T-helper 2 cell (primary cell): Measurements from ENCODE around the gene KIF5A.
A peak's percentile ranks its signal among the peaks of the same experiment; 100 is the strongest.

Source experiments
- DNase-seq, 5 experiments: peaks; one replicate each; pipeline versions ENCODE4 v3.0.0 to v3.0.0-alpha.2; 2012 to 2022

Gene KIF5A

DNA sequence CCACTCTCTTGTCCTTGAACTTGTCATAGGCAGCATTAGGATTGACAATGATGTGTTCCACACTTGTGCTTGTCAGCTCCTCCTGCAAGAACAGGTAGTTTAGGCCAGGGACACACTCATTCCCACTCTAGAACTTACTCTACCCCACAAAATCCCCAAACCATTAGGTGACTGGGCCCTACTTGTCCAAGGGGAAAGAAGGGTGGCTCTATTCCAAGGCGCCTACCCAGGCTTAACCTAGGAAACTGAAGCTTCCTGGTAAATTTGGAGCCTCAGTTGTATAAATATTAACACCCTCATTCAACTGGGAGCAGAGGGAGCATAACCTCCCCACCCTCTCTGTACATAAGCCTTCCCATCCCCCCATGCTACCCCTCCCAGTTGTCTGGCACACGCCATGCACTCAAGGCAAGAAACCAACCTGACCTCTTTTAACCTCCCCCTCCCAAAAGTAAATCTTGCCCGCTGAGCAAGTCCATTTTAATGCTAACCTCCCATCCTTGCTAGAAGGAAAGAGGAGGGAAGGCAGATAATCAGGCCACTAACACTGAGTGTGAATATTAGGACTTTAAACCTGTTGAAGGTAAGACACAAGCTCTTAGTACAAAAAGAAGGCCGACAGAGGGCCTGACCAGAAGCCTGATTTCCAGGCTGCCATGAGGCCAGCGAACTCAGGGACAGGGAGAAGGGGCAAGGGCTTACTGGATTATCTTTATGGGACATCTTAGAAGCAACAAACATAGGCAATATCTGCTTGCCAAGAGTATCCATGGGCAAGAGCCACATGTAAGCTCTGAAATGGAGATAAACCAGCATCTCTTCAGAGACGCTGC, 13.9 kb upstream of the KIF5A start:
- DNase-seq, result no peak

DNA sequence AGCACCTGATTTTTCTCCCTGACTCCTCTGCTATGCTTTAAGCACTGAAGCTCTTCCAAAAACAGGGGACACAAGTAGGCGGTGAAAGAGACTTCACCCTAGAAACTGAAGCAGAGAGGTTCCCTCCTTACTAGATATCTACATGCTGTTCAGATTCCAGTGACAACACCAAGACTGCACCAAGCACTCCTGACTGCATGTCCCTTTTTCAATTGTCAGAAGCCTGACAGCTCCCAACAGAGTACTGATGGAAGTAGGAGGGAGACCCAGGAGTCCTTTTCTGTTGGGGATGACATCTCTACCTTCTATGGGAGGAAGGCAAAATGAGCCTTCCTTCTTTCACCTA, 13.3 kb upstream of the KIF5A start:
- no peak for DNase-seq

DNA sequence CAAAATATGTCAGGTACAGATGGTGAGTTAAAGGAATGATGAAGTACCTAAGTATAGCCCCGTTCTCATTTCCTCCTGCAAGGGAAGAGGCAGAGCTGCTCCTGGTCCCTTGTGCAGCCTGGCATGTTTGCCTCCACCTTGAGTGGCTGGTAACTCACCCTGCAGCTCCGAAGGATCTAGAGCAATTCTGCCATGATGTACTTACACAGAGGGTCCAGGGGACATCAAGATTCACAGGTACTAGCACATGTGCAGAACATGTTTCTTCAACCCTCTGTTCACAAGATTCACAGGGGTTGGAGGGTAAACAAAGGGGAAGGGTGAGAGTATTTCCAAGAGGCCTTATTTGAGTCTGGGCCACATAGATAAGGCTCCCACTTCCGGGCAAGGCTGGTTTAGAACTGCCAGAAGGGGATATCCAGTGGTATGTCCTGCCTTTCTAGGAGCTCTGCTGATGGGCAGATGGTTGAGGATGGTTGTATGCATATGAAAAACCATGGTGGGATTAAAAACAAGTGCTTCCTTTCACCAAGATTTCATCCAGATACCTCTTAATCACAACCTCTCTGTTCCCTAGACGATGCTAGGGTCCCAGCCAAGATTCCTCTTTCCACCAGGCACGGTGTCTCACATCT, 10.6 kb upstream of the KIF5A start:
- no peak for DNase-seq

DNA sequence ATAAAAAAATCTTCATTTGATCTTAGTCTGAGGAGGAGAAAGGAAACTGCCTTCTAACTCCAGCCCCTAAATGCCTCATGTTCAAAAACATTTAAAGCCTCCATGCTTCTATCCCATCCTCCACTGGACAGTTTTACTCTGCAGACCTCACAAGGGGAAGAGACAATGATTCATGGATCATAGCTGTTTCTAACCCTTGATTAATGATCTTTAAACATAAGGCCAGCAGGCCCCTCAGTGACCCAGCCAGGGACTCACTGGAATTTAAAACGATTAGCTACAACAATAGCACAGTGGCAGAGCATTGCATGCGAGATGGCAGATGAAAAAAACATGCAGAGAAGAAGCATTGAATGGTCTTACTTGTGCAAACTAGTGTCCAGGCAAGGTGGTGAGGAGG, 8.8 kb upstream of the KIF5A start:
- no peak for DNase-seq

DNA sequence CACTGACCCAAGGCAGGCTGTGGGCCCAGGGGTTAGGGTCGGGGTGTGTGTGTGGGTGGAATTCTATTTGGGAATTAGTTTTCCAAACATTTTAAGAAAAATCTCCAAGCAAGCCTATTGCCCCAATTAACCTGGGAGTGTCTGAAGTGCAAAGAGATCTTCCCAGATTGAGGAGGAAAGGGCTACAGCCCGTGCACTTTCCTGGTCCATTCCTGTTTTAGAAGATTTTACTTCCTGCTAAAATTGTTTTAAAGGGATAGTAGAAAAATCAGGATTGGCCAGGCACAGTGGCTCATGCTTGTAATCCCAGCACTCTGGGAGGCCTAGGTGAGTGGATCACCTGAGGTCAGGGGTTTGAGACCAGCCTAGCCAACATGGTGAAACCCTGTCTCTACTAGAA, 8.1 kb upstream of the KIF5A start:
- no peak for DNase-seq

DNA sequence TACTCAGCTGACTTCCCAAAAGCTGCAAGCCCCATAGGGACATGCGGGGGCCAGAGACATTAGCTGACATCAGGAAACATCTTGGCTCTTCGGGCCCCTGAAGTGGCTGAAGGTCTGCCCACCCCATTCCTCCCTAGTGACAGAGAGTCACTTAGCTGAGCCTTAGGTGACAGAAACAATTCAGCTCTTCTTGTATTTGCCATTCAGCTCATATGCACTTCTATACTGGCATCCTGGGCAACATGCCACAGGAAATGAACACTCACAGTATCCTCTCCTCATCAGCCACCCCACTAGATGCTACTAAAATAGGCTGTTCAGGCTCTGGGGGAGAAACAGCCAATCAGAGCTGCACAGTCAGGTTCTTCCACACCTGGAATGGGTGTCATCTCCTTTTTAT, 6.3 kb upstream of the KIF5A start:
- DNase-seq, result peak in 1 of 5 experiments; percentile 43

DNA sequence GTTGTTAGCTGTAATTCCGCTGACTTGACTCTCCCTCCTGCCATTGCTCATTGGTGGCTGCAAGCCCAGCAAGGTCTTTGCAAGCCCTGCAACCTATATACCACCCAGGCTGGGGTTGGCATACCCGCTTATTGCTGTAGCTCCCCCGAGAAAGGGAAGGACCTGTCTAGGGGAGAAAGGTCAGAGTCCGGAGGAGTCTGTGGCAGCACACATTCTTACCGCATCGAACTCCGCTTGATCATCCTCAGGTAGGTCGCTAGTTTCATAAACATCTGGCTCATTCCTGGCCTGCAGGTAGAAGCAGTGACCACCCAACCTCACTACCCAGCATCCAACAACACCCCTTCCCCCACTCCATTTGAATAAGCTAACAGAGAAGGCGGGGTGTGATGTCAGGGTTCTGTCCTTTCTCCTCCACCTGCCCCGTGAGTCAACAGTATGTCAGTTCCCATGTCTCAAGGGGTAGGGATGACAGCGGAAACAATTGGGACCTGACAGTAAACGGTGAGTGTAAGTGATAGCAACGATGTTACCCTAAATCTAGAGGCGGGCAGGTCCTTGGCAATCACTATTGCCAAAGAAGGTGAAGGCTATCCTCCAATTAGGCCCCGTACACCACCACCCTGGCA, 3.9 kb upstream of the KIF5A start:
- no peak for DNase-seq

DNA sequence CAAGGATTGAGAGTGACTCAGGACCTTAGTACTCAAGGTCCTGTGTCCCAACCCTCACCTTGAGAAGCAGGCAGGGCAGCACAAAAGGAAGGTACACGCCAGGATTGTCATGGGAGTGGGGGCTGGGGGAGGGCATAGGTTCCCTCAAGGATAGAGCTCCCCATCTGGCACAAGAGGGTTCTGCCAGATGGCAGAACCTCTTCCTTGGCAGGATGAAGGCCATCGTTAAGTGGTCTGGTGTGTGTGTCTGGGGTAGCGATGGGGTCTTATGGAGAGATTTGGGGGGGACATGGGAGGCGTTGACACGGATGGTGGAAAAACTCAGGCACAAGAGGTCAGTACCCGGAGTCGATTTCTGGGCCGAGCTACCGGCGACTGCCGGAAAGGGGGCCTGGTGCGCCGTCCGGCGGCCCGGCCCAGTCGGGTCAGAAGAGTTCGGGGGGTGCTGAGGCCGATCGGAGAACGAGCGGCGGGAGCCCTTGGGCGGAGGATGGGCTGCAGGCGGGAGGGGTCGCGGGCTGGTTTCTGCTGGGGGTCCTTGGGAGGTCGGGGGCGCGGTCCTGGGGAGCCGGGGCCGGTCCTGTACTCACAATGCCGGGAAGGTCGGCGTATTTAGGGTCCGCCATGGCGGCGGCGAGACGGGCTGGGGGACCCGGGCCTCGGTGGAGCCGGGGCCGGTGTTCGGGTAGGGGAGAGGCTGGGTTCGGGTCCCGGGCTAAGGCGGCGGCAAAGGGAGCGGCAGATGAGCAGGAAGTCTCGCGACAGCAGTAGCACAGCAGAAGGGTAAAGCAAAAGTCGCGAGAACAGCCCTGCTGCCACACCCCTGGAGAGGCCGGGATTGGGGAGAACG, 3.2 kb upstream of the KIF5A start, which contains the start of gene DCTN2:
TSS of gene DCTN2 (minus strand) at position 755 of the 850 bp plus-strand sequence. CDS start at position 626, 129 bp downstream.
- peak; percentile 68 to 99 (median 90) for DNase-seq

DNA sequence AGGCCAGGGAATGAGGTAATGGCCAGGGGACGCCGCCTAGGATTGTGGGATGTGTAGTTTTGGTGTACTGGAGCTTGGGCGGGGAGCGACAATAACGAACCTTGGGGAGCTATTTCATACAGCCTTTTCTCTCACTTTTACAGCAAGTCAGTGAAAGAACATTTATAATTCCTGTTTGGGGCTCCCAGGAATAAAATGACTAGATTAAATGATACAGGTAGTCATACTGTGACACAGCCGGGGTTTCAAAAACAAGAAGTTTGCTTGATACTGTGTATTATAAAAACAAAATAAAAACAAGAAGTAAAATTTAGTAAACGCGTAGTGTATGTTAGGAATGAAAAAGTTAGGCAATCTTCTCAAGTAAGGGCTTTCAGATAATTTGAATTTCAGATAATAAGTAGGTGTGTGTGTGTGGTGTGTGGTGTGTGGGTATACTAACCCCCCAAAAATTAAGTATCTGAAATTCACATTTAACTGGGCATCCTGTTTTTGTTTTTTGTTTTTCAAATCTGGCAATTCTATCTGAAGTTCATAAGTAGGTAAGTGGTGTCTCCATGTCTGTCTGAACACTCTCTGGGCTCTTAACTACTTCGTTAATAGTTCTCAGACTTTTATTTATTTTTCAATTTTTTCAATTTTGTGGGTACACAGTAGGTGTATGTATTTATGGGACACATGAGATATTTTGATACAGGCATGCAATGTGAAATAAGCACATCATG, 2.4 kb upstream of the KIF5A start:
- no peak for DNase-seq

DNA sequence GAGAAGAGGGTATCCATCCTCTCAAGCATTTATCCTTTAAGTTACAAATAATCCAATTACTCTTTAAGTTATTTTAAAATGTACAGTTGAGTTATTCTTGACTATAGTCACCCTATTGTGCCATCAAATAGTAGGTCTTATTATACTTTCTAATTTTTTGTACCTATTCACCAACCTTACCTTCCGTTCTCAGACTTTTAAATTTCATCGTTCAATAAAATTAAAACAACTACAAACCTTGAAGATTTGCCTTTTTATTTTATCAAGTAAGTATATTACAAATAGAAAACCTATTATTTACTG, 1.9 kb upstream of the KIF5A start:
- no peak for DNase-seq

DNA sequence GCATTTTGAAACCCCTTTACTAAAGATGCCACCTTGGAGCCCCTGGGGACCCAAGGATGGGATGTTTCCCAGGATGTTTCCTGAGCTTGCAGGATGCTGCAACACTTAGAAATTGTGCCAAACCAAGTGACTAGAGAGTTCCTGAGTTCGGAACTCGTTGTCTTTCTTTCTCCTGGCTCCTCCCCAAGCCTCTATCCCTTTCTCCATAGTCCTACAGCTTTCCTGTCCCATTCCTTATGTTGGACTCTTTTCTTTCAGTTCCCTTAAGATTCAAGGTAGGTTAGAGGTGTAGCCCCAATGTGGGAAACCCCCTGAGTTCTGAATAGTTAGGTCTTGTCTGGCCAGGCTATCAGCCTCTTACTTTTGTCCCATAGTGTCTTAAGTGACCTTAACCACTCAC, 1.4 kb upstream of the KIF5A start:
- no peak for DNase-seq

DNA sequence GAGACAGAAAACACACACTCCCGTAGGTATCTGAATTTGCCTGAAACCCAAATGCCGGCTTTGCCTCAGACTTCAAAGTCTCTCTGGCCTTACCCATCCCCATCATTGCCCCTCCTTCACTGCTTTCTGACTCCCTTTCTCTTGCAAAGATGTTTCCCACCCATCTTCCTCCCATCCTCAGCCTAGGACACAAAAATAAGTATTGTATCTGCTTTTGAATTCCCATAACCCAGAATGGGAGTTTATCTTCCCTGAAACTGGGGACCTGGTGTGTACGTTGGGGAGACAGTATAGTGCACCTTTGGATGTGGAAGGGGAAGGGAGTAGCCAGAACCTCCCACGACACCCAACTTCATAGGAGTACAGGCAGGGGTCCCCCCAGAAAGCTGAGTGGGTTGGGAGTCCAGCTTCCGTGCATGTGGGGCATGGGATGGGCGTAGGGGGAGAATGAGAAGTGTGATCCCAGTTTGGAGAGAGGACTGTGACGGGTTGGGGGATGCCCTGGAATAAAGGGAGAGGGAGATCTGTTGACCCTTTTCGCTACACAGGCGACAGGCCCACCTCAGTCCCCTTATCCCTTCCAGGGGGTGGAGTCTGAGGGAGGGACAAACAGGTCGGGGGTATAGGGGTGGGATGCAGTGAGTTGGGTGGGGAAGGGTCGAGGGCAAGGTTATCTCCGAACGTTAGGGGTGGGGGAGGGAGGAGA, 488 bp upstream of the KIF5A start:
- no peak for DNase-seq

DNA sequence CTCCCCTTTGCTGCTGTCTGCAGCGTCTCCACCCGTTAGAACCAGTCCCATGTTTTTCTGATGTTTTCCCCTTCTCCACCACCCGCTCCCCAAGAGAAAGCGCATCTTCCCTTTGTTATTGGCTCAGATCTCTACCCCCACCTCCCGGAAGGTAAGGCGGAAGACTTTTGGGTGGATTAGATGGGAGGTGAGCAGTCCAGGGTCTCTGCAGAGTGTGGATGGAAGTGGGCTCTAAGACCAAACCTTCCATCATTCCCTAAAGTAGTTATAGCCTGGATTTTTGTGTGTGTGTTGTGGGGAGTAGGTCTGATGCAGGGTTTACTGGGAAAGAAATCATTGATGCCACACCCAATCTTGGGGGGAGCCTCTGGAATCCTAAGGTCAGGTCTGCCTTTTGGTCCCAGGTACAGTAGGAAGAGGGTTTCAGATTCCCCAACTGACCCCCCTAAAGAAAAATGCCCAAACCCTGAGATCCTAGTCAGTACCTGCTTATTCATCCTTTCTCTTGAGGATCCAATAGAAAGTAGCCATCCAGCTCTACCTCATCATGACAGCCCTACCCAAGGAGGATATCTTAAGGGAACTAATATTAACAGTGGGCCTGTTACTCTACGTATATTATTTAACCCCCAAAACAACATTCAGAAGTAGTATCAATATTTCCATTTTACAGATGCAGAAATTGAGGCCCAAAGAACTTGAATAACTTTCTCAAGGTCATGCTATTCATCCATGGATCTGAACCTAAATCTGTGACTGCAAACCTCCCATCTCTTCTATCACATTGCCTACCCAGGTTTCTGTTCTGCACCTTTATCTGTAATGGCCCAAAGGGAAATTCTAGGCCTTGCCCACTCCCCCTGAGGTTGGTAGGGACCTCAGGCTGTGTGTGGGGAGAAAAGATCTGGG, 1.1 kb downstream of the KIF5A start:
- DNase-seq, result no peak

DNA sequence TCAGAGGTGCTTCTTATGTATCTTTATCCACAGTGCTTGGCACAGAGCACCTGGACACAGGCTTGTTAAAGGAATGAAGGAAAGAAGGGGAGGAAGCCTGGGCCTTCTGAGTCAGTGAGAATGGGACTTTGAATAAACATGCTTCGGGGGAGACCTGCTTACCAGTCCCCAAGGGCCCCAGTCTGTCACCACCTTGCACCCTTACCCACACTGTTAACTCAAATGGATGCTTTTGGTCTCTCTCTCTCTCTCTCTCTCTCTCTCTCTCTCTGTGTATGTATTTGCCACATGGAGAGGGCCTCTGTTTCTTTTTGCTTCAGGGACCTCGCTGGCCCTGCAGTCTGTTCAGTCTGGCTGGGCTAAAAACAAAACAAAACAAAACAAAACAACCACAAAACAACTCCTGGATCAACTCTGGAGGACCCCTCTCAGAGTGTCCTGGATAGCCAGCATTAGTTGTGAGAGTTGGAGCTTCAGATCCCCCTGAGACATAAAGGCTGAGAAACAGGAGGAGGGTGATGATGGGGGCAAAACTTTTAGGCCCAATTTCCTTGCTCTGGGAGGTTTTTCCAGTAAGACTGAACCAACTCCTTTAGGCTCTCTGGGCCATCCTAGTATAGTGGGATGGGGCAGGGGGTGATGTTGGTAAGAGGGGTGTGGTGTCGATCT, 1.9 kb downstream of the KIF5A start:
- no peak for DNase-seq

DNA sequence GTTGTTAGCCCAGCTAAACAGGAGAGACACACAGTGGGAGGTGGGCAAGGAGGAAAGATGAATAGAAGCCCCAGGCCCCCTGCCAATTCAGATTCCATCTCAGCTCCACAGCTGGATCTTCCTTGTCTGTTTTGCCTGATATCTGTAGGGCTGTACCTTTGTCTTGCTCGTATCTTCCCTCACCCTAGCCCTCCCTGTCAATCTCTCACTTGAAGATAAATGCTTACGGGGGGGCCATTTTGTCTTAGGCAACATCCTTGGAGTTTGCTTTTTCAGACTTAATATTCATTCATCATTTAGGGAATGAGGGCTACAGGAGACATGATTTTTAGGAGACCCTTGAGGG, 2.4 kb downstream of the KIF5A start:
- DNase-seq, result no peak

DNA sequence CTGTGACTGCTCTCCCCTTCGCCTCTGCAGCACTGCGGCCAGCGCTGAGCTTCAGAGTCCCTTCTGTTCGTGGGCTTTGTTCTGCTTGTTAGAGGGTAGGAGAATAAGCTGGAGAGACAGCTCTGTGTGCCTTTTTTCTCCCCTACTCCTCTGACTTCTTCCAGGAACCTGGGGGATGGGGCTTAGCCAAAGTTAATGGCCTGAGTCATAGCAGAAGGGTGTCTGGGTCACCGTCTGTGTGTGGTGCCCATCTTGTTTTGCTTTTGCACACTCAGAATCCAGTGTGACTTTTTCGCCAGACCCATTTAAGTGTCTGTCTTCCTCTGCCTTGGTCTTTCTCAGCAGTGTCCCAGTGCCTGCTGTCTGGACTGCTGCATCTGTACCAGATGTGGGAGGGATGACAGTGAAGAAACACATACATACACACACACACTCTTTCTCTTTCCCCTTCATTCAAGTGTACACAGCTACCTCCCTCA, 3.0 kb downstream of the KIF5A start:
- no peak for DNase-seq

DNA sequence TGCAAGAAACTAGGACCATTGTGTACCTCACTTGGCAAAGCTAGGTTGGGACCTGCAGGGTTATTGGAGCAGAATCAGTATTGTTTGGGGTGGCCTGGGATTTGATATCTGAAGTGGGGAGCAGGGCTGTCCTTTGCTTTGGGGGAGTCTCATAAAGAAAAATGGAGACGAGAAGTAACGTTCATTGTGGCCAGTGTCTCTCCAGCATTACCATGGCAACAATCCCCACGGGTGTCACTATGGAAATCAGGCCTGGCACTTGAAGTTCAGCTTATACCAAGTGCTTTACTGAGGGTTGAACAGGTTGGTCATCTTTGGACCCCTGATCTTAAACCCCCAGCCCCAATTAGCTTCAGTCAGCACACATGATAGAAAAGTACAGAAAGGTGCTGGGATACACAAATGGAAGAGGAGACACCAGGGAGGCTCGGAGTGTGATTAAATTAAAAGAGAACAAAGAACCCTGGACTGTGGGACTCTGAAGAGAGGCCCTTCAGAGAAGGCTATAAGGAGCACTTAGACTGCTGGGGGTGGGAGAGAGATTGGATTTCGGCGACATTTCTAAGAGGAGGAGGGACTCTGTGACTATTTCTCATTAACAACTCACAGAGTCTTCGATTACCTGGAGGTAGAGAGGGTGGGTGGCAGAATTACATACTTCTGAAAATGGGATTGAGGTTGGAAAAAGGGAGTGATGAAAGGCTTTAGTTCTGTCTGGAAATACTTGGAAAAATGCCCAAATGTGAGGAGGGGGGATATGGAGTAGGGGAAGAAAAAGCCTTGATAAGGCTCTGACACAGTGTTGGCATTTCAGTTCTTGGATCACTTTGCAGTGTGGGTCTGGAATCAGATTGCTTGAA, 3.7 kb downstream of the KIF5A start:
- no peak for DNase-seq

DNA sequence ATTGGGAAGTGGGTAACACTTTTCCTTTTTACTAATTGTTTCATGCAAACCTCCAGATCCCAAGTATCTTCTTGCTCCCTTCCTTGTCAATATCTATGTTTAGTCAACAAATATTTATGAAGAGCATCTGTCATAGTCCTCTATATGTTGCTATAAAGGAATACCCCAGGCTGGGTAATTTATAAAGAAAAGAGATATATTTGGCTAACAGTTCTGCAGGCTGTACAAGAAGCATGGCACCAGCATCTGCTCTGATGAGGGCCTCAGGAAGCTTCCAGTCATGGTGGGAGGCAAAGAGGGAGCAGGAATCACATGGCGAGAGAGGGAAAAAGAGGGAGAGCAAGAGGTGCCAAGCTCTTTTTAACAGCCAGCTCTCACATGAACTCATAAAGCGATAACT, 4.6 kb downstream of the KIF5A start:
- DNase-seq, result no peak

DNA sequence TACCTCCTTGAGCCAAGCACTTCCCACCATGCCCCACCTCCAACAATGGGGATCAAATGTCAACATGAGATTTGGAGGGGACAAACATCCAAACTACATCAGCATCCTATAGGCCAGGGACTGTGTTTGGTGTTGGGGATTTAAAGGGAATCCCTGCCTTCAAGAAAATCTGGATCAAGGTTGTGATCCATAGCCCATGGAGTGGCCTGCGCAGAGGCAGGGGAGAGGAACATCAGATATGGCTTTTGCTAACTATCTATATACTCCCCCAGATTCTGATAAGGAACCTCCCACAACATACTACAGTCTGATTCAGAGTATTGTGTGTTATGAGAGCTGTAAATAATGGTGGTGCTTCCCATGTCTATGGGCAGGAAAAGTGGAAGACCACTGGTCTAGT, 5.1 kb downstream of the KIF5A start:
- no peak for DNase-seq
